GOT3 (cell line): ENCODE results near the gene TMEM198.

Source experiments
- DNase-seq: peaks from one replicate; lab custom pipeline; 2025; ENCODE audit warnings: mixed read lengths; lab: John Stamatoyannopoulos, UW

Gene TMEM198

GRCh38 chr2:219508971-219509779 lies 34.7 kb upstream of the TMEM198 start:
- DNase-seq, result no peak

GRCh38 chr2:219509780-219510511 lies 33.9 kb upstream of the TMEM198 start:
- no peak for DNase-seq

- no peak for DNase-seq
Measured at GRCh38 chr2:219510512-219511135, 33.2 kb upstream of the TMEM198 start.

GRCh38 chr2:219511547-219512325 lies 32.1 kb upstream of the TMEM198 start:
- DNase-seq, result no peak

GRCh38 chr2:219512524-219513216 lies 31.2 kb upstream of the TMEM198 start:
- DNase-seq, result no peak

GRCh38 chr2:219513787-219514186 lies 30.0 kb upstream of the TMEM198 start:
- no peak for DNase-seq

GRCh38 chr2:219514196-219514761 lies 29.5 kb upstream of the TMEM198 start, which contains the start of gene ASIC4:
Gene ASIC4, plus strand, starts transcription at chr2:219514482. Its CDS starts 243 bp downstream, at chr2:219514725.
- no peak for DNase-seq

- no peak for DNase-seq
Measured at GRCh38 chr2:219514836-219515235, 29.0 kb upstream of the TMEM198 start.

- no peak for DNase-seq
Measured at GRCh38 chr2:219515874-219516629, 27.8 kb upstream of the TMEM198 start.

GRCh38 chr2:219516888-219517287 lies 26.9 kb upstream of the TMEM198 start:
- no peak for DNase-seq

- DNase-seq, result no peak
Measured at GRCh38 chr2:219517954-219518778, 25.7 kb upstream of the TMEM198 start.

GRCh38 chr2:219519526-219519916 lies 24.3 kb upstream of the TMEM198 start:
- DNase-seq, result no peak

GRCh38 chr2:219520079-219520478 lies 23.7 kb upstream of the TMEM198 start:
- DNase-seq, result no peak

- peak; percentile 27 for DNase-seq
Measured at GRCh38 chr2:219521066-219521880, 22.6 kb upstream of the TMEM198 start.

GRCh38 chr2:219522111-219523030 lies 21.5 kb upstream of the TMEM198 start:
- DNase-seq, result no peak

GRCh38 chr2:219523031-219523671 lies 20.7 kb upstream of the TMEM198 start:
- no peak for DNase-seq

GRCh38 chr2:219524817-219525216 lies 19.0 kb upstream of the TMEM198 start:
- no peak for DNase-seq
